ENCODE data around the gene FBXL5. TPM values are rescaled to one million over a fixed set of nuclear protein-coding genes. Genes with fewer than 3 reads are reported as not detected.
A peak's percentile ranks its signal among the peaks of the same experiment; 100 is the strongest.

The FBXL5 gene
- total RNA-seq, 1 donor from 2014 or later, result 92.2 TPM

DNA sequence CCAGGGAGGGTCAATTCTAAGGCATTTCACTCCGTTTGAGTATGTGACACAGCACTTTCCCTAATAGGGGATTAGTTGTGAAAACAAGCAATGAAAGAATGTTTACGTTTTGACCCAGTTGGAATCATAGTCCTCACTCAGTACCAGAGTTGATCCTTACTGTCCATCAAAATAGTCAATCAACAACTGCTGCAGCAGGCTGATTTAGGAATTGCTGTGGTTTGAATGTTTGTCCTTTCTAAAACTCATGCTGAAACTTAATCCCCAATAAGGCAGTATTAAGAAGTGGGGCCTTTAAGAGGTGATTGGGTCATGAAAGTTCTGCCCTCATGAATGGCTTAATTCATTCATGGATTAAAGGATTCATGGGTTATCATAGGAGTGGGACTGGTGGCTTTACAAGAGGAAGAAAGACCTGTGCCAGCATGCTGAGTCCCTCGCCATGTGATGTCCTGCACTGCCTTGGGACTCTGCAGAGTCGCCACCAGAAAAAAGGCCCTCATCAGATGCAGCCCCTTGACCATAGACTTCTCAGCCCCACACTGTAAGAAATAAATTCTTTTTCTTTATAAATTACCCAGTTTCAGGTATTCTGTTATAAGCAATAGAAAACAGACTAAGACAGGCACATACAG, 3.1 kb upstream of the FBXL5 start:
- Mint-ChIP-seq H3K27ac (ENCODE audit: unreplicated experiment) (peak overlapping the region; percentile 73), H3K27me3 (ENCODE audit: low read depth, unreplicated experiment) (no peaks in the 10 kb centered on the region), H3K4me1 (ENCODE audit: low read depth, unreplicated experiment) (peaks cover 42% of the 10 kb centered on the region), H3K36me3 (ENCODE audit: low read depth, unreplicated experiment) (peaks cover 2% of the 10 kb centered on the region), H3K4me3 (ENCODE audit: unreplicated experiment) (no peak overlapping the region), H3K9me3 (ENCODE audit: unreplicated experiment) (no peaks in the 10 kb centered on the region)
- FAIRE-seq, result no peak
- TF ChIP-seq CTCF (IDR thresholded peaks at IDR 0.05; ENCODE audit: insufficient read depth, low read depth, low read length), result no peak
- TF ChIP-seq EZH2 (IDR thresholded peaks at IDR 0.05; ENCODE audit: insufficient read depth, low read length), result no peak
- H3K79me2 ChIP-seq (ENCODE audit: insufficient read depth, low read length), result peaks cover 15% of the 10 kb centered on the region
- no peak for DNase-seq (ENCODE audit: low read depth)
- no peak overlapping the region for H3K4me2 ChIP-seq (ENCODE audit: low read length)
- no peaks in the 10 kb centered on the region for H3K36me3 ChIP-seq (ENCODE audit: insufficient read depth, low read length)
- H3K27ac ChIP-seq (ENCODE audit: low read depth, low read length), result no peak overlapping the region
- no peaks in the 10 kb centered on the region for H3K27me3 ChIP-seq (ENCODE audit: insufficient read depth, low read length)
- no peak overlapping the region for H2AFZ ChIP-seq (ENCODE audit: low read depth, low read length)
- H3K4me3 ChIP-seq (ENCODE audit: insufficient read depth, low read depth, low read length), result no peak overlapping the region
- no peaks in the 10 kb centered on the region for H3K9me3 ChIP-seq (ENCODE audit: insufficient read depth, low read depth, low read length)
- H4K20me1 ChIP-seq (ENCODE audit: insufficient read depth, low read length), result peaks cover 10% of the 10 kb centered on the region
- H3K4me1 ChIP-seq (ENCODE audit: insufficient read depth, low read length), result peaks cover 12% of the 10 kb centered on the region
- no peak overlapping the region for H3K9ac ChIP-seq (ENCODE audit: low read length)

DNA sequence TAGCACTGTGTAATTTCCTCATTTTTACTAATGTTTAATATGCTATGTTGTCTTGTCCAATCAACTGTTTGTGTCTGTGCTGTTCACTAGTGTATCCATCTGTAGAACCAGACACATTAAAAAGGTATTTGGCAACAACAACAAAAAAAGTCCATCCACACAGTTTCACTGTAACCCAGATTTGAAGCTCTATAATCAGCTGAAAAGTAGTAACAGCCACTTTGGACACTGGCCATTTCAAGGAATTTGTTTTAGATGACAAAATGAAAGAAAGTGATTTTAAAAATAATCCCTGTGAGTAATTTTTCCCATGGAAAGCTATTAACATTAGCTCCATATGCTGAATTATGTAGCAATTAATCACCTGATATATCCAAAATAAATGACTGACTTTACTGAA, 2.2 kb upstream of the FBXL5 start:
- Histone ChIP-seq H2AFZ (ENCODE audit: low read depth, low read length) (no peak overlapping the region), H3K9me3 (ENCODE audit: insufficient read depth, low read depth, low read length) (no peaks in the 10 kb centered on the region), H3K36me3 (ENCODE audit: insufficient read depth, low read length) (no peaks in the 10 kb centered on the region), H3K27ac (ENCODE audit: low read depth, low read length) (no peak overlapping the region), H3K4me2 (ENCODE audit: low read length) (no peak overlapping the region), H4K20me1 (ENCODE audit: insufficient read depth, low read length) (peaks cover 10% of the 10 kb centered on the region), H3K79me2 (ENCODE audit: insufficient read depth, low read length) (peaks cover 24% of the 10 kb centered on the region), H3K4me3 (ENCODE audit: insufficient read depth, low read depth, low read length) (no peak overlapping the region), H3K27me3 (ENCODE audit: insufficient read depth, low read length) (no peaks in the 10 kb centered on the region), H3K9ac (ENCODE audit: low read length) (no peak overlapping the region), H3K4me1 (ENCODE audit: insufficient read depth, low read length) (peaks cover 18% of the 10 kb centered on the region)
- no peak for TF ChIP-seq EZH2 (IDR thresholded peaks at IDR 0.05; ENCODE audit: insufficient read depth, low read length)
- no peak for TF ChIP-seq CTCF (IDR thresholded peaks at IDR 0.05; ENCODE audit: insufficient read depth, low read depth, low read length)
- H3K36me3 Mint-ChIP-seq (ENCODE audit: low read depth, unreplicated experiment), result peaks cover 2% of the 10 kb centered on the region
- no peak overlapping the region for H3K4me3 Mint-ChIP-seq (ENCODE audit: unreplicated experiment)
- FAIRE-seq (no peak), DNase-seq (ENCODE audit: low read depth) (peak; percentile 27)
- H3K4me1 Mint-ChIP-seq (ENCODE audit: low read depth, unreplicated experiment), result peaks cover 42% of the 10 kb centered on the region
- peak overlapping the region; percentile 82 for H3K27ac Mint-ChIP-seq (ENCODE audit: unreplicated experiment)
- no peaks in the 10 kb centered on the region for H3K9me3 Mint-ChIP-seq (ENCODE audit: unreplicated experiment)
- no peaks in the 10 kb centered on the region for H3K27me3 Mint-ChIP-seq (ENCODE audit: low read depth, unreplicated experiment)

- Mint-ChIP-seq H3K4me3 (ENCODE audit: unreplicated experiment) (peak overlapping the region; percentile 86), H3K27me3 (ENCODE audit: low read depth, unreplicated experiment) (no peaks in the 10 kb centered on the region), H3K4me1 (ENCODE audit: low read depth, unreplicated experiment) (peaks cover 46% of the 10 kb centered on the region), H3K36me3 (ENCODE audit: low read depth, unreplicated experiment) (peaks cover under 1% of the 10 kb centered on the region), H3K9me3 (ENCODE audit: unreplicated experiment) (no peaks in the 10 kb centered on the region), H3K27ac (ENCODE audit: unreplicated experiment) (peak overlapping the region; percentile 94)
- no peaks in the 10 kb centered on the region for H3K27me3 ChIP-seq (ENCODE audit: insufficient read depth, low read length)
- peak overlapping the region; percentile 94 for H3K9ac ChIP-seq (ENCODE audit: low read length)
- peaks cover 17% of the 10 kb centered on the region for H4K20me1 ChIP-seq (ENCODE audit: insufficient read depth, low read length)
- FAIRE-seq (no peak), DNase-seq (ENCODE audit: low read depth) (peak; percentile 12)
- H3K4me2 ChIP-seq (ENCODE audit: low read length), result peak overlapping the region; percentile 84
- no peaks in the 10 kb centered on the region for H3K9me3 ChIP-seq (ENCODE audit: insufficient read depth, low read depth, low read length)
- peak overlapping the region; percentile 97 for H3K27ac ChIP-seq (ENCODE audit: low read depth, low read length)
- peaks cover 27% of the 10 kb centered on the region for H3K4me1 ChIP-seq (ENCODE audit: insufficient read depth, low read length)
- H3K36me3 ChIP-seq (ENCODE audit: insufficient read depth, low read length), result no peaks in the 10 kb centered on the region
- peaks cover 37% of the 10 kb centered on the region for H3K79me2 ChIP-seq (ENCODE audit: insufficient read depth, low read length)
- TF ChIP-seq EZH2 (IDR thresholded peaks at IDR 0.05; ENCODE audit: insufficient read depth, low read length), result no peak
- no peak for TF ChIP-seq CTCF (IDR thresholded peaks at IDR 0.05; ENCODE audit: insufficient read depth, low read depth, low read length)
- H3K4me3 ChIP-seq (ENCODE audit: insufficient read depth, low read depth, low read length), result peak overlapping the region; percentile 91
- H2AFZ ChIP-seq (ENCODE audit: low read depth, low read length), result peak overlapping the region; percentile 96
These were observed 897 bp upstream of the FBXL5 start for GRCh38 chr4:15656038-15656470.

All from astrocyte (in vitro differentiated cells and primary cell).